GM12873 (cell line): ENCODE measurements around the gene CDX2.

ENCODE experiments used
- TF ChIP-seq, protein P1 (sequence below): IDR thresholded peaks from 2 replicates; pipeline ENCODE4 v1.5.1; 2012; ENCODE audit warnings: low read depth, mild to moderate bottlenecking, moderate library complexity, low read length, control low read depth; ENCODE audit not compliant: insufficient read depth; ENCODE audit errors: missing control alignments

CDX2 gene

GRCh38 chr13:27982361-27982760 lies 13.2 kb upstream of the CDX2 start:
- TF ChIP-seq, protein P1, sequence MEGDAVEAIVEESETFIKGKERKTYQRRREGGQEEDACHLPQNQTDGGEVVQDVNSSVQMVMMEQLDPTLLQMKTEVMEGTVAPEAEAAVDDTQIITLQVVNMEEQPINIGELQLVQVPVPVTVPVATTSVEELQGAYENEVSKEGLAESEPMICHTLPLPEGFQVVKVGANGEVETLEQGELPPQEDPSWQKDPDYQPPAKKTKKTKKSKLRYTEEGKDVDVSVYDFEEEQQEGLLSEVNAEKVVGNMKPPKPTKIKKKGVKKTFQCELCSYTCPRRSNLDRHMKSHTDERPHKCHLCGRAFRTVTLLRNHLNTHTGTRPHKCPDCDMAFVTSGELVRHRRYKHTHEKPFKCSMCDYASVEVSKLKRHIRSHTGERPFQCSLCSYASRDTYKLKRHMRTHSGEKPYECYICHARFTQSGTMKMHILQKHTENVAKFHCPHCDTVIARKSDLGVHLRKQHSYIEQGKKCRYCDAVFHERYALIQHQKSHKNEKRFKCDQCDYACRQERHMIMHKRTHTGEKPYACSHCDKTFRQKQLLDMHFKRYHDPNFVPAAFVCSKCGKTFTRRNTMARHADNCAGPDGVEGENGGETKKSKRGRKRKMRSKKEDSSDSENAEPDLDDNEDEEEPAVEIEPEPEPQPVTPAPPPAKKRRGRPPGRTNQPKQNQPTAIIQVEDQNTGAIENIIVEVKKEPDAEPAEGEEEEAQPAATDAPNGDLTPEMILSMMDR: no peak

DNA sequence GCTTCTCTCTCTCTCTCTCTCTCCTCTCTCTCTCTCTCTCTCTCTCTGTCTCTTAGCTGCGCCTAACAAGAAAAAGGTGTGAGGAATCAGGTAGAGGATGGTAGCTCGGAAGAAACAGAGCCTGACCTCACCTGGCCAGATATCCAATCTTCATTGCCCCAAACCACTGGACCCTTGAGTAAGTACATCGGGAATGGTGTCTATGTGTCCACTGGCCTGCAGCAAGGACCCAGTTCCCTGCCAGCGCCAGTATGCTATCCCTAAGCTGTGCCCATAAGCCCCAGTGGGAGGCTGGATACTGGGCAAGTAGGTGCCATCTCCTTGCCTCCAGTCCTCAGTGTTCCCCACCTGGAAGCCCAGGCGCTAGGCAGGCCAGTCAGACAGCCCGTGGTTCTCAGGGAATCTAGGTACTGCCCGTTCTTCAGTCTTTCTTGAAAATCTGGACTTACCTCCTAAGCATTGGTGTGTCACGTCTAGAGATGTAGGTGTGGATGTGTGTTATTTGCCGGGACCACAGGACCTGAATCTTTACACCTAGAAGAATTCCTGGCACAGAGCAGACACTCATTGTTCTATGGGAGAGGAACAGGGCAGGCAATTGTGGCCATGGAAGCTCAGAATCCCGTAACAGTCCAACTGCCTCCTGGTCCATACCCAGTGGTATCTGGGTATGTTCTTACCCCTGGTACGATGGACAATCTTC lies 12.0 kb upstream of the CDX2 start:
- TF ChIP-seq, protein P1: no peak

GRCh38 chr13:27980280-27980998 lies 11.3 kb upstream of the CDX2 start:
- TF ChIP-seq, protein P1: no peak

- TF ChIP-seq, protein P1: no peak
Measured at GRCh38 chr13:27979765-27980279, 10.7 kb upstream of the CDX2 start.

- TF ChIP-seq, protein P1: no peak
Measured at GRCh38 chr13:27979001-27979643, 10.0 kb upstream of the CDX2 start.

GRCh38 chr13:27978301-27978968 lies 9.3 kb upstream of the CDX2 start:
- TF ChIP-seq, protein P1: no peak
